Uterus (tissue), 4 donors: ENCODE measurements around the gene KLHDC4. TPM values are rescaled to one million over a fixed set of nuclear protein-coding genes. Genes with fewer than 3 reads are reported as not detected.

ENCODE experiments used
- DNase-seq, 2 donors: peaks; one replicate each; pipeline ENCODE4 v3.0.0-alpha.2; 2019 to 2020
- H3K27ac ChIP-seq, 2 donors: fragments of 200-600 bp; sonication (generic); 1 replicate in 1 of 2; 2 replicates in 1 of 2; pipeline ENCODE4 v1.5.1; 2016 to 2018
- H3K27me3 ChIP-seq, 2 donors: fragments of 200-600 bp; sonication (generic); one replicate each; pipeline ENCODE4 v1.5.1; 2018 to 2019; ENCODE audit warnings: control low read depth in 1 of 2
- H3K36me3 ChIP-seq, 2 donors: fragments of 200-600 bp; sonication (generic); one replicate each; pipeline ENCODE4 v1.5.1; 2019; ENCODE audit warnings: control low read depth in 1 of 2
- H3K4me1 ChIP-seq, 2 donors: fragments of 200-600 bp; sonication (generic); one replicate each; pipeline ENCODE4 v1.5.1; 2018 to 2019; ENCODE audit warnings: control low read depth in 1 of 2
- H3K4me3 ChIP-seq, 2 donors: fragments of 200-600 bp; sonication (generic); 1 replicate in 1 of 2; 2 replicates in 1 of 2; pipeline ENCODE4 v1.5.1; 2018 to 2019; ENCODE audit warnings: mild to moderate bottlenecking in 1 of 2
- H3K9me3 ChIP-seq, 2 donors: fragments of 200-600 bp; sonication (generic); one replicate each; pipeline ENCODE4 v1.5.1; 2019; ENCODE audit warnings: control low read depth in 1 of 2
- POLR2A ChIP-seq, 2 donors: fragments of 450-650 bp; IDR thresholded peaks; one replicate each; pipeline ENCODE4 v1.6.1; 2016; ENCODE audit warnings: antibody characterized with exemption in 2 of 2, mild to moderate bottlenecking in 1 of 2, moderate library complexity in 1 of 2
- intact Hi-C: fragments of 100-400 bp; cut with DNase I; formaldehyde crosslinking; loops from one replicate; pipeline ENCODE4 v1.15.1; 2023; ENCODE audit warnings: low total_unique reads
- total RNA-seq, 4 donors: library from RNA; depleted of rRNA in 3 of 4; stranded (reverse); fragments of >200 nt in 3 of 4; gene quantifications; one replicate each; pipeline versions ENCODE4 v1.1.0 to v1.2.4, GENCODE V29; 2014 to 2023
- TF ChIP-seq, protein P1 (sequence below), 4 experiments: fragments of 200-600 bp in 2 of 4; fragments of 450-650 bp in 2 of 4; sonication (generic) in 2 of 4; IDR thresholded peaks; one replicate each; pipeline ENCODE4 v1.5.1; 2016 to 2019; ENCODE audit warnings: antibody characterized with exemption in 4 of 4, mild to moderate bottlenecking in 2 of 4, moderate library complexity in 1 of 4
- donor health status: DM: yes; HTN: yes; CAD: no.

KLHDC4 gene
- total RNA-seq, 4 donors from 2014 or later, result 25.1 to 49.2 (median 36.4) TPM

DNA sequence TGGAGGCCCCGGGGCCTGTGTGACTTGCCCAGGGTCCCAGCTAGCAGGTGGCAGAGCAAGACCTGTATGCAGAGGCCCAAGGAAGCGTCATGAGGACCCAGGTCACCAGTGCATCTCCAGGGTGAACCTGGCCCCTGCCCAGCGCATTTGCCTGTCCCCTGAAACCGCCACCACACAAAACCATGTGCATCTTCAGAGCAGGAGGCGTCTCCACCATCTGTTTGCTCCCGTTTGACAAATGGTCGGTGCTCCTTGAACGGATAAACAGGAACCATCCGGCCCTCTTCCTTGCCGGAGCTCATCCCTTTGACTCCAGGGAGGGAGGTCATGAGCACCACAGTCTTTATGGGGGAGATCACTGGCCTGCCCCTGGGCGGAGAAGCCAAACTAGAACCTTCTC, 101.0 kb downstream of the KLHDC4 start:
- no peak for DNase-seq
- no peaks in the 10 kb centered on the region for H3K27me3 ChIP-seq

DNA sequence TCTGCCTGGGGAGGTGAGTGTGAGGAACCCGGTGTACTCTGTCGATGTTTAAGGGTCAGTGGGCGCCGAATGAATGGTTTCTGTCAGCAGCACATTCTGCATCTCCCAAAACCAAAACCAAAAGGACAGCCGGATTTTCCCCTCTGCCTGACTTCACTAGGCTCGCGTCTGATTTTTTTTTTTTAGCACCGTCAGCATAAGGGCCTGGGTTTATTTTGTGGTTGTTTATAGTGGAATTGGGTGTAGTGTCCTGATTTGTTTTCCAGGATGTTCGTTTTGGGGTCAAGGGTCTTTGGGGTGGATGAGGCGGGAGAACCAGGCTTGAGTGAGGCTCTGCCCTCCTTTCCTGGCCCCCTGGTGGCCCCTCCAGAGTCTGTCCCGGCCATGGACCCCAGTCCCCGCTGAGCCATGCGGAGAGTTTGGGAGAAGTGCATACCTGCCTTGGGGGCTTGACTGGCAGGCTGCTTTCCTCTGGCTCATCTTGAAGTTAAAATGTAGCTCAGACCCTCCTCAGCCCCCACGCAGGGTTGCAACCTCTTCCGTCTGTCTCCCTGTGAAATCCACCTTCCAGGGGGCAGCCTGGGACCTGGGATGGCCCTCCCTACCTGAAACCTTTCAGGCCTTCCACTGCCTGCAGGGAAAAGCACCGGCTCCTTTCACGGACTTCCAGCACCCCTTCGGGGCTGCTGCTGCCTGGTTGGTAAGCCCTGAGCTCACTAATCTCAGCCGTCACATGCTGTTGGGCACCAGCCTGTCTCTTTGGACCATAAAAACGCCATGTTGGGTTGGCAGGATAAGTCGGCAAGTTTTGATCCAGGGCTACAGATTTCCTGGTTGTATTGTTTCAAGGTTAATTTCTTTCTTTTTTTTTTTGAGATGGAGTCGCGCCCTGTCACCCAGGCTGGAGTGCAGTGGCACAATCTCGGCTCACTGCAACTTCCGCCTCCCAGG, 103.3 kb downstream of the KLHDC4 start:
- TF ChIP-seq, protein P1, sequence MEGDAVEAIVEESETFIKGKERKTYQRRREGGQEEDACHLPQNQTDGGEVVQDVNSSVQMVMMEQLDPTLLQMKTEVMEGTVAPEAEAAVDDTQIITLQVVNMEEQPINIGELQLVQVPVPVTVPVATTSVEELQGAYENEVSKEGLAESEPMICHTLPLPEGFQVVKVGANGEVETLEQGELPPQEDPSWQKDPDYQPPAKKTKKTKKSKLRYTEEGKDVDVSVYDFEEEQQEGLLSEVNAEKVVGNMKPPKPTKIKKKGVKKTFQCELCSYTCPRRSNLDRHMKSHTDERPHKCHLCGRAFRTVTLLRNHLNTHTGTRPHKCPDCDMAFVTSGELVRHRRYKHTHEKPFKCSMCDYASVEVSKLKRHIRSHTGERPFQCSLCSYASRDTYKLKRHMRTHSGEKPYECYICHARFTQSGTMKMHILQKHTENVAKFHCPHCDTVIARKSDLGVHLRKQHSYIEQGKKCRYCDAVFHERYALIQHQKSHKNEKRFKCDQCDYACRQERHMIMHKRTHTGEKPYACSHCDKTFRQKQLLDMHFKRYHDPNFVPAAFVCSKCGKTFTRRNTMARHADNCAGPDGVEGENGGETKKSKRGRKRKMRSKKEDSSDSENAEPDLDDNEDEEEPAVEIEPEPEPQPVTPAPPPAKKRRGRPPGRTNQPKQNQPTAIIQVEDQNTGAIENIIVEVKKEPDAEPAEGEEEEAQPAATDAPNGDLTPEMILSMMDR (IDR thresholded peaks at IDR 0.05), result no peak
- TF ChIP-seq POLR2A (IDR thresholded peaks at IDR 0.05), result no peak
- Histone ChIP-seq H3K9me3 (no peaks in the 10 kb centered on the region), H3K4me1 (no peaks in the 10 kb centered on the region), H3K36me3 (no peaks in the 10 kb centered on the region), H3K27me3 (no peaks in the 10 kb centered on the region), H3K27ac (no peak overlapping the region), H3K4me3 (no peak overlapping the region)
- intact Hi-C loops, result no loop called here
- DNase-seq, result no peak

More for the DNA sequence above, 101.0 kb downstream of the KLHDC4 start:
- intact Hi-C loops, result no loop called here
- TF ChIP-seq, protein P1 (IDR thresholded peaks at IDR 0.05), result no peak
- TF ChIP-seq POLR2A (IDR thresholded peaks at IDR 0.05), result no peak
- Histone ChIP-seq H3K4me3 (no peak overlapping the region), H3K4me1 (no peaks in the 10 kb centered on the region), H3K9me3 (no peaks in the 10 kb centered on the region), H3K36me3 (no peaks in the 10 kb centered on the region), H3K27ac (no peak overlapping the region)

DNA sequence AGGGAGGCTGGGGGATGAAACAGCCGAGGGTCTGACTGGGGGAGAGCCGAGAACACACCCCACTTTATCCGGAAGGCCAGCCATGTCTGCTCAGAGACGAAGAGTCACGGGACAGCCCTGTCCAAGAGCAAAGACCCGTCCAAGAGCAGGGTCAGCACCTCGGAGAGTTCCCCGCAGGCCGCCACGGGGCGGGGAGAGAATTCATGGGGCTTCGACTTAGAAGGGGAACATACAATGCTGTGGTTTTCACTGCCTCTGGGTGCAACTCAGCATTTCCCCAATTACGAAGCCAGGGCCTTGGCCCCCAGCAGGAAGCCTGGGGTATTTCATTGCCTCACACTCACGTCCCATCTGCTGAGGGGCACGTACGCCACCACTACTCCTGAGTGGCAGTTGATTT, 104.2 kb downstream of the KLHDC4 start:
- H3K9me3 ChIP-seq, result no peaks in the 10 kb centered on the region
- intact Hi-C loops, result no loop called here
- H3K27ac ChIP-seq, result no peak overlapping the region
- no peaks in the 10 kb centered on the region for H3K36me3 ChIP-seq
- DNase-seq, result no peak
- no peaks in the 10 kb centered on the region for H3K4me1 ChIP-seq
- no peak for TF ChIP-seq POLR2A (IDR thresholded peaks at IDR 0.05)
- TF ChIP-seq, protein P1 (IDR thresholded peaks at IDR 0.05), result no peak
- no peaks in the 10 kb centered on the region for H3K27me3 ChIP-seq
- H3K4me3 ChIP-seq, result no peak overlapping the region

DNA sequence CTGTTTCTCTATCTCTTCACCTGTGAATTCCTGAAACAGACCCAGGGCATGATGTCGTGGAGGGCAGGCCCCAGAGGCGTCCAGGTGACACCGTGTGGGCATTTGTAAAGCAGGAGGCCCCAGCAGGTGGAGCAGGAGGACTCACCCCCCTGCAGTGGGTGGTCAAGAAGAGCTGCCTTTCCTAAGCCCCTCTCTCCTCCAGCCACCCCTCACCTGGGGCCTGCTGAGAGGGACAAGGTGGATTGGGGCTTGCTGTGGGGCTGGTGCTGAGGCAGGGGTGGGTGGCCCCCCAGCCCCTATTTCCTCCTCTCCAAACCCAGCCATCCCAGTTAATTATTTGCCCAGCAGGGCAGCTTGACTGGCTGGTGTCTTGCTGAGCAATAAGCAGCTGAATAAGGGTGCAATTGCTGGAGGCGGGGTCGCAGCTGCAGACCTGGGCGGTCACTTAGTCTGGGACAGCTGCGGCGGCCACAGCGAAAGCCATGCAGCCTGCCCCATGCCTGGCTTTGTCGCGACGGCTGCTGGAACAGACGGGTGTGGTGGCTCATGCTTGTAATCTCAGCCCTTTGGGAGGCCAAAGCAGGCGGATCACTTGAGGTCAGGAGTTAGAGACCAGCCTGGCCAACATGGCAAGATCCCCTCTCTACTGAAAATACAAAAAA, 107.1 kb downstream of the KLHDC4 start:
- H3K27me3 ChIP-seq, result no peaks in the 10 kb centered on the region
- TF ChIP-seq, protein P1 (IDR thresholded peaks at IDR 0.05), result no peak
- TF ChIP-seq POLR2A (IDR thresholded peaks at IDR 0.05), result no peak
- H3K4me1 ChIP-seq, result no peaks in the 10 kb centered on the region
- no peak overlapping the region for H3K4me3 ChIP-seq
- H3K36me3 ChIP-seq, result no peaks in the 10 kb centered on the region
- DNase-seq, result no peak
- no peaks in the 10 kb centered on the region for H3K9me3 ChIP-seq
- intact Hi-C loops, result no loop called here
- no peak overlapping the region for H3K27ac ChIP-seq

Other genes starting within 250 kb of the KLHDC4 start
- 1 to 10 TPM in 1 of 4 donors, under 1 TPM in 1, not detected in 2; 0.27 to 1.1 TPM for gene JPH3, start 163.5 kb downstream of the KLHDC4 start, total RNA-seq
- 1 to 10 TPM in 2 of 4 donors, under 1 TPM in 1, not detected in 1; 0.88 to 2.0 (median 1.3) TPM for gene SLC7A5, start 103.5 kb upstream of the KLHDC4 start, total RNA-seq
- not detected for gene CA5A, start 170.5 kb upstream of the KLHDC4 start, total RNA-seq
- 10 to 100 TPM in 3 of 4 donors, 1 to 10 TPM in 1; 7.4 to 45.5 (median 20.3) TPM for gene BANP, start 185.4 kb upstream of the KLHDC4 start, total RNA-seq